ENCODE data around the gene CCL2.
"Not testable (repeated sequence)": the region's sequence is repeated elsewhere in the genome, so short reads cannot be mapped to it uniquely, and the experiment has no call there.

The CCL2 gene

GRCh38 chr17:34254651-34255380 is at the start of gene CCL2:
TSS of gene CCL2 (plus strand) at chr17:34255285. CDS start at chr17:34255350, 65 bp downstream.
- no peak for DNase-seq

DNA sequence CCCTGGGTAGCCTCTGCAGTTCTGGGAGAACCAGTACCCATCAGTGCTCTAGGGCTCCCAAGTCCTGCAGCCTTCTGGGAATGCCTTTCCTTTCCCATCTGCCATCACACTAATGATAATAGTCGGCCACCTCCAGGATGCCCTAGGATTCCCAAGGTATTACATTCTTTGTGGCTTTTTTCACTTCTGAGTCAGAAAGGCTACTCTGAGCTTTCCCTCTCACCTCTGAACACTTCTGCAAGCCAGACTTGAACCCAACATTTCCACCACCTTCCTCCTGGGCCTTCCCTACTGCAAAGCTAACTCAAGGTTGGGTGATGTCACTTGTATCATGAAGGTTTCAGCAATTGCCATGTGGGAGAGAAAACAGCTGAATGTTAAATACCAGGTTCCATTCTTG is 49.7 kb upstream of the CCL2 start:
- no peak for DNase-seq

- no peak for DNase-seq
These were observed 48.5 kb upstream of the CCL2 start for GRCh38 chr17:34206569-34206968.

GRCh38 chr17:34207572-34207971 is 47.5 kb upstream of the CCL2 start:
- DNase-seq = no peak

GRCh38 chr17:34218748-34219147 is 36.3 kb upstream of the CCL2 start:
- DNase-seq = no peak

DNA sequence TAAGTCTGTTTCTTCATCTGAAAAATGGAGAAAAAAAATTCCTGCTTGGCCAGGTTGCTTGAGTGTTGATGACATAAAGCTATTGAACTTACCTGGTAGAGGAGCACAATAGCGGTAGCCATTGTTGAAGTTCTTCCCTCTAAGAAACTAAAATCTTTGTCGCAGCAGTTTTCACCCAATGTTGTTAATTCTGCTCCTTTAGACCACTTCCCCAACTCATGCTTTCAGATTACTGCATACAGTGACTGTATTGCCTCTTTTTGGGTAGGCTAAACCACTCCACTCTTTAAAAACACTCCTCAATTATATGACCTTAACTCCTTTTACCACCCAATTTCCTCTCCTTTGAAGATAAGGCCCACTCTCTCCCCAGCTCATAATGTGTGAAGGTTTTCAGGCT is 35.7 kb upstream of the CCL2 start:
- no peak for DNase-seq

GRCh38 chr17:34220045-34220751 is 34.9 kb upstream of the CCL2 start:
- no peak for DNase-seq

- DNase-seq = no peak
These were observed 34.2 kb upstream of the CCL2 start for GRCh38 chr17:34220752-34221395.

DNA sequence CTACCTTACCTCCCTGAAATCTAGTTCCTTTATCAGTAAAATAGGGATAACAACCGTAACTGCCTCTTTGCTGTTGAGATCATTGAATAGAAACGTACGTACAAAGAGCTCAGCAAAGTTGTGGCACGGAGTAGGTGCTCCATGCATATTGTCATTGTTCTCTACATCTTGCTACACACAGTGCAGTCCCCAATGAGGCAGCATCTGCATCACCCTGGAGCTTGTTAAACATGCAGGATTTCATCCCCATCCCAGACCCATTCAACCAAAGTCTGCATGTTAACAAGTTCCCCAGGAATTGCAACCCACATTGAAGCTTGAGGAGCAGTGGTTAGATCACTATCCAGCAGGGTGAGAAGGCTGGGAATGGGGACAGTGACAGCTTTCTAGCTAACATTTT is 33.7 kb upstream of the CCL2 start:
- no peak for DNase-seq

DNA sequence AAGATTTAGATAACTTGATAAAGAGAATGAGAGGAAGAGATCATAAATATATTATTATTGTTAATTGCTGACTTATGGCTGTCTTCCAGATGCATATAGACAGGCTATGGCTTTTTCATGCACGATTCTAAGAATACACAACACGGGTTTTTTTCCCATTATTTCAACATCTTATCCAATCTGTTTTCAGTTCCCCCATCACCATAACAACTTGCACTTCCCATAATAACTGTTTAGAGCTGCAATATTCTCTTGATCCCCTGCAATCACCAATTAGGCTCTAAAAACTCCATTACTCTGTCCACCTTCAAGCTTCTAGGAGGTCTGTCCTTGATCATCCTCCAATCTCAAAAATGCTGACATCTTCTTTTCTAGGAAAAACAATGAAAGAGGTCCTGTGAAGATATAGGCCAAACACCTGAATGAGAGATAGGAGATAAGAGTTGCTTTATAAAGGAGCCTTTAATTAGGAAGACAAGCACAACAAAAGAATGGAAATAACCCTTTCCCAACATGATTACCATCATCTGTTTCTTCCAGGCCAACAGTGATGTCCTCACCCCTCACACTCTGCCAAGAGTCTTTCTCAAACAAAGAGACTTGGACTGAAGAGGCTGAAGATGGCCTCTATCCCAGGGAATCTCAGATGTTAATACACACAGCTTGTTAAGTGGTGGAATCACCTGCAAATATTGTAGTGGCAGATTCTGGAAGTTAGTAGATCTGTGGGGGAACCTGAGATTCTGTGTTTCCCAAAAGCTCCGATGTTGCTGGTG is 32.2 kb upstream of the CCL2 start:
- DNase-seq = no peak

GRCh38 chr17:34225046-34225445 is 30.0 kb upstream of the CCL2 start:
- DNase-seq = no peak

GRCh38 chr17:34226011-34226743 is 28.9 kb upstream of the CCL2 start:
- no peak for DNase-seq

GRCh38 chr17:34226744-34227034 is 28.4 kb upstream of the CCL2 start:
- no peak for DNase-seq

DNA sequence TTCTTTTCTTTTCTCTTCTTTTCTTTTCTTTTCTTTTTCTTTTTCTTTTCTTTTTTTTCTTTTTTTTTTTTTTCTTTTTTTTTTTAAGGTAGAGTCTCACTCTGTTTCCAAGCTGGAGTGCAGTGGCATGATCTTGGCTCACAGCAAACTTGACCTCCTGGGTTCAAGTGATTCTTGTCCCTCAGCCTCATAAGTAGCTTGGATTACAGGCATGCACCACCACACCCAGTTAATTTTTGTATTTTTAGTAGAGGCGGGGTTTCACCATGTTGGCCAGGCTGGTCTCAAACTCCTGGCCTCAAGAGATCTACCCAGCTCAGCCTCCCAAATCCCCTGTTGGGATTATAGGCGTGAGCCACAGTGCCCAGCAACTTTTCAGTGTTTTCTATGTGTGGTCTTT is 27.8 kb upstream of the CCL2 start:
- not testable (repeated sequence) for DNase-seq

DNA sequence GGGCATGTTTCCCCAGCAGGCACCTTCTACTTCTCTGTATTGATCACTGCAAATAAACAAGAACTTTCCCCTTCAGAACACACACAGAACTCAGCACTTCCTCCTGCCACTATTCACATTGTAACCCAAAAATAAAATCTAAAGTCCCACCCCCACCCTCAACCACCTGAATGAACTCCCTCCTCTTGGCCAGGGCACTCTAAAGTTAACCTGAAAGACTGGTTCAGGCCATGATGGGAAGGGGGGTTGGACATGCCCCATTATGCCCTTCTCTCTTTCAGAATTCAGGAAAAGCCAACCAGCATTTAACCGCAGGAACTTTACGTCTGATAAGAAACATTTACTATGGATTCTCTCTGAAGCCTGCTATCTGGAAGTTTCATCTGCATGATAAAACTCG is 27.4 kb upstream of the CCL2 start:
- DNase-seq = no peak

DNA sequence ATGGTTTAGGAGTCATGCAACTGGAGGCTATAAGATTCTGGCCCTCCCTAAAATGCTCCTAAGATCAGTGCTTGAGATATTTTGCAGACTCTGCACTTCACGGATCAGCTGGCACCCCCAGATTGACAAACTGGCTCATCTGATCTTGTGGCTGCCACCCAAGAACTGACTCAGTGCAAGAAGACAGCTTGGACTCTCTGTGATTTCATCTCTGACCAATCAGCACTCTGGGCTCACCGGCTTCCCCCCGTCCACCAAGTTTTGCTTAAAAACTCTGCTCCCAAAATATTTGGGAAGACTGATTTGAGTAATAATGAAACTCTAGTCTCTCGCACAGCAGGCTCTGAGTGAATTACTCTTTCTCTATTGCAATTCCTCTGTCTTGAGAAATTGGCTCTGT is 26.3 kb upstream of the CCL2 start:
- DNase-seq = no peak

DNA sequence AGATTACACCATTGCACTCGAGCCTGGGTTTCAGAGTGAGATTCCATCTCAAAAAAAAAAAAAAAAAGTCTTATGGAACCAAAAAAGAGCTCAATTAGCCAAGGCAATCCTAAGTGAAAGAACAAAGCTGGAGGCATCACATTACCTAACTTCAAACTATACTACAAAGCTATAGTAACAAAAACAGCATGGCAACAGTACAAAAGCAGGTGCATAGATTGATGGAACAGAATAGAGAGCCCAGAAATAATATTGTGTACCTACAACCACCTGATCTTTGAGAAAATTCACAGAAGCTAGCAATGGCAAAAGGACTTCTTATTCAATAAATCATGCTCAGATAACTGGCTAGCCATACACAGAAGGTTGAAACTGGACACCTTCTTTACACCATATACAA is 24.7 kb upstream of the CCL2 start:
- DNase-seq = no peak

- DNase-seq = no peak
These were observed 20.5 kb upstream of the CCL2 start for GRCh38 chr17:34234616-34235015.

GRCh38 chr17:34235389-34236028 is 19.6 kb upstream of the CCL2 start:
- DNase-seq = no peak

- no peak for DNase-seq
These were observed 18.7 kb upstream of the CCL2 start for GRCh38 chr17:34236281-34236892.

GRCh38 chr17:34237458-34237857 is 17.6 kb upstream of the CCL2 start:
- no peak for DNase-seq

DNA sequence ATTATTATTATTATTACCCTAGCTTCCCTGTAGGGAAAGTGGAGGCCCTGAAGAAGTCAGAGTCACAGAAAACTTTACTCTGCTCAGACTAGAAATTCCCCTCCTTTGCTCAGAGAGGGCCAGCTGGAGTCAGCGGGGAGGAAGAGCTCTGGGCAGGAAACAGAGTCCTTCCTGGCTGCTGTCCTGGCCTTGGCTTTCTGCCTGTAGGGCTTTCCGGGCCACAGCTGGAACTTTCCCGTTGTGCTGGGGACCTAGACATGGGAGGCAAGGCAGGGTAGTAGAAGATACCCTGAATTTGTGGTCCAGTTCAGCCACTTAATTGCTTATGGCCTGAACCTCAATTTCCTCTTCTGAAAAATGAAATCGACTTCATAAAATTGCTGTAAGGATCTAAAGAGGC is 14.0 kb upstream of the CCL2 start:
- no peak for DNase-seq

Data from NCI-H1694 treated with DMSO at 0.1 percent for 48 hours (cell line).